T-cell (primary cell): ENCODE results near the gene TBX20. TPM values are rescaled to one million over a fixed set of nuclear protein-coding genes. Genes with fewer than 3 reads are reported as not detected.

Experiments
- ATAC-seq, 4 experiments: fragments of 200-7000 bp in 3 of 4; fragments of 150-1000 bp in 1 of 4; cut with Tn5 transposase; replicated peaks in 1 of 4; 1 replicate in 3 of 4; 2 replicates in 1 of 4; pipeline ENCODE4 v1.10.0; 2021; ENCODE audit warnings: moderate library complexity in 3 of 4, mild to moderate bottlenecking in 2 of 4, moderate number of reproducible peaks in 1 of 4
- CTCF ChIA-PET, 2 donors: fragments of 300-600 bp; sonication (Branson Sonifier 250); formaldehyde crosslinking; loops; one replicate each; lab custom pipeline; 2022; ENCODE audit warnings: antibody characterized with exemption in 2 of 2; lab: Charles Lee
- POLR2A ChIA-PET, 2 donors: fragments of 300-600 bp; sonication (Branson Sonifier 250); formaldehyde crosslinking; loops; one replicate each; lab custom pipeline; 2022; ENCODE audit warnings: antibody characterized with exemption in 2 of 2; lab: Charles Lee
- DNase-seq, 35 experiments: peaks; one replicate each; pipeline versions ENCODE4 v3.0.0 to v3.0.0-alpha.2; 2013 to 2023
- H3K27ac ChIP-seq: one replicate; pipeline ENCODE4 v1.5.1; 2013; ENCODE audit warnings: low read length
- H3K27me3 ChIP-seq, 2 experiments: replicated peaks in 1 of 2; 1 replicate in 1 of 2; 2 replicates in 1 of 2; pipeline versions ENCODE4 v1.6.1 to v1.7.0; 2013; ENCODE audit warnings: low read length in 1 of 2, mixed read lengths in 1 of 2; ENCODE audit not compliant: control insufficient read depth in 2 of 2, insufficient read depth in 2 of 2; ENCODE audit errors: extremely low read depth in 1 of 2
- H3K36me3 ChIP-seq, 2 donors: 1 replicate in 1 of 2; 2 replicates in 1 of 2; pipeline versions ENCODE4 v1.6.1 to v1.7.0; 2013; ENCODE audit warnings: low read length in 1 of 2; ENCODE audit not compliant: control insufficient read depth in 2 of 2, insufficient read depth in 1 of 2; ENCODE audit errors: extremely low read depth in 1 of 2
- H3K4me1 ChIP-seq, 2 experiments: 1 replicate in 1 of 2; 2 replicates in 1 of 2; pipeline versions ENCODE4 v1.6.1 to v1.7.0; 2013; ENCODE audit warnings: low read length in 2 of 2, mixed read lengths in 1 of 2; ENCODE audit not compliant: insufficient read depth in 2 of 2, control insufficient read depth in 1 of 2; ENCODE audit errors: extremely low read depth in 1 of 2
- H3K4me3 ChIP-seq, 2 donors: 1 replicate in 1 of 2; 2 replicates in 1 of 2; pipeline versions ENCODE4 v1.5.1 to v1.7.0; 2013; ENCODE audit warnings: mild to moderate bottlenecking in 2 of 2, low read length in 1 of 2, moderate library complexity in 1 of 2; ENCODE audit not compliant: control insufficient read depth in 1 of 2; ENCODE audit errors: extremely low read depth in 1 of 2
- H3K9me3 ChIP-seq: 2 replicates; pipeline ENCODE4 v1.7.0; 2013
- H3K27ac Mint-ChIP-seq, 2 donors: one replicate each; pipeline ENCODE4 v1.8.0; 2020 to 2021; ENCODE audit warnings: mild to moderate bottlenecking in 2 of 2, mixed read lengths in 2 of 2
- H3K27me3 Mint-ChIP-seq, 2 donors: one replicate each; pipeline ENCODE4 v1.8.0; 2021 to 2022; ENCODE audit warnings: mixed read lengths in 2 of 2
- H3K36me3 Mint-ChIP-seq: one replicate; pipeline ENCODE4 v1.8.0; 2021; ENCODE audit warnings: mixed read lengths
- H3K4me1 Mint-ChIP-seq, 3 donors: one replicate each; pipeline ENCODE4 v1.8.0; 2020 to 2022; ENCODE audit warnings: mixed read lengths in 3 of 3, mild to moderate bottlenecking in 1 of 3
- H3K4me3 Mint-ChIP-seq, 3 donors: one replicate each; pipeline ENCODE4 v1.8.0; 2020 to 2022; ENCODE audit warnings: mild to moderate bottlenecking in 3 of 3, mixed read lengths in 3 of 3, moderate library complexity in 3 of 3
- H3K9me3 Mint-ChIP-seq, 3 donors: one replicate each; pipeline ENCODE4 v1.8.0; 2020 to 2022; ENCODE audit warnings: mixed read lengths in 3 of 3
- WGBS: methylation state at CpG from one replicate; pipeline ENCODE4 v1.1.5; 2013; ENCODE audit warnings: missing lambda C conversion rate; ENCODE audit not compliant: insufficient coverage; 5-methylcytosine and 5-hydroxymethylcytosine counted together
- total RNA-seq, 35 experiments: library from RNA in 6 of 35; stranded (reverse) in 6 of 35; fragments of 120-200 nt in 1 of 35; gene quantifications; one replicate each; pipeline versions ENCODE4 v1.2.1 to v1.2.4 and lab custom pipeline; 2013 to 2026

The TBX20 gene
- total RNA-seq, 5 donors from 2014 or later (not counting 1 experiment from before 2014, with no cell fraction given) = 0.19 to 0.70 (median 0.30) TPM; not detected in 1

GRCh38 chr7:35277359-35277758 is 23.5 kb upstream of the TBX20 start:
- Histone ChIP-seq H3K4me3 (no peak overlapping the region), H3K4me1 (no peaks in the 10 kb centered on the region), H3K27ac (no peak overlapping the region), H3K9me3 (no peaks in the 10 kb centered on the region), H3K27me3 (peaks cover 2 to 12% of the 10 kb centered on the region in 2 experiments), H3K36me3 (no peaks in the 10 kb centered on the region)
- no CpG with 5 or more reads among the region's 1 CpG for WGBS
- CTCF ChIA-PET = no interaction called here
- DNase-seq (no peak), ATAC-seq (no peak)
- H3K27ac Mint-ChIP-seq = no peak overlapping the region
- H3K36me3 Mint-ChIP-seq = no peaks in the 10 kb centered on the region
- H3K4me1 Mint-ChIP-seq = no peaks in the 10 kb centered on the region
- H3K9me3 Mint-ChIP-seq = peaks cover 0 to 5% (median 0%) of the 10 kb centered on the region in 3 donors
- POLR2A ChIA-PET = no interaction called here
- H3K27me3 Mint-ChIP-seq = peaks cover 25 to 27% of the 10 kb centered on the region in 2 donors
- no peak overlapping the region for H3K4me3 Mint-ChIP-seq

GRCh38 chr7:35272246-35272645 is 18.3 kb upstream of the TBX20 start:
- H3K36me3 Mint-ChIP-seq = no peaks in the 10 kb centered on the region
- no peak for DNase-seq
- peaks cover 0 to 5% (median 0%) of the 10 kb centered on the region in 3 donors for H3K9me3 Mint-ChIP-seq

DNA sequence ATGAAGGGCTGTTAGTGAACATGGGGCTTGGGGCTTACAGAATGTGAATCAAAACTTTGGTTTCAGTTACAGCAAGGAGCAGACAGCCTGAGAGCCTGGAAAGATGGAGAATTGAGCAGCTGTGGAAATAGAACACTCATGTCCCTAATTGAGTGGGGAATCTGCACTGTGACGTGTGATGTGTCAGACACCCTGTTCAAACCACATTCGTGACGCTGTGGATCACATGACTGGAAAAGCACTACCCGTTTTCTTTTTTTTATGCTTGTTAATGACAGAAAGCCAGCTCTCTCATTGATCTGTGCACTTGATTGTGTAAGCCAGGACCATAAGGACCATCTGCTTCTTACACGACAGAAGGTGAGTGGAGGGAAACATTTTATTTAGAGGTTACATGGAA is 15.1 kb upstream of the TBX20 start:
- no peak for DNase-seq
- peaks cover 0 to 5% (median 0%) of the 10 kb centered on the region in 3 donors for H3K9me3 Mint-ChIP-seq
- CTCF ChIA-PET = no interaction called here
- WGBS = 56% methylated on average over 4 of the region's 5 CpGs
- Histone ChIP-seq H3K4me1 (no peaks in the 10 kb centered on the region), H3K27me3 (peaks cover 4 to 9% of the 10 kb centered on the region in 2 experiments), H3K36me3 (no peaks in the 10 kb centered on the region), H3K9me3 (no peaks in the 10 kb centered on the region), H3K4me3 (no peak overlapping the region), H3K27ac (no peak overlapping the region)
- POLR2A ChIA-PET = no interaction called here
- H3K27me3 Mint-ChIP-seq = peaks cover 32 to 43% of the 10 kb centered on the region in 2 donors
- H3K4me1 Mint-ChIP-seq = no peaks in the 10 kb centered on the region
- no peaks in the 10 kb centered on the region for H3K36me3 Mint-ChIP-seq
- no peak overlapping the region for H3K27ac Mint-ChIP-seq
- ATAC-seq = no peak
- H3K4me3 Mint-ChIP-seq = no peak overlapping the region

More at GRCh38 chr7:35272246-35272645, 18.3 kb upstream of the TBX20 start:
- ChIA-PET POLR2A (no interaction called here), CTCF (no interaction called here)
- Histone ChIP-seq H3K9me3 (no peaks in the 10 kb centered on the region), H3K27ac (no peak overlapping the region), H3K4me1 (no peaks in the 10 kb centered on the region), H3K27me3 (peaks cover 4% of the 10 kb centered on the region in 2 experiments), H3K4me3 (no peak overlapping the region), H3K36me3 (no peaks in the 10 kb centered on the region)
- H3K27ac Mint-ChIP-seq = no peak overlapping the region
- ATAC-seq = no peak
- H3K27me3 Mint-ChIP-seq = peaks cover 15 to 24% of the 10 kb centered on the region in 2 donors
- no peak overlapping the region for H3K4me3 Mint-ChIP-seq
- H3K4me1 Mint-ChIP-seq = no peaks in the 10 kb centered on the region
- WGBS = no CpG with 5 or more reads among the region's 1 CpG

DNA sequence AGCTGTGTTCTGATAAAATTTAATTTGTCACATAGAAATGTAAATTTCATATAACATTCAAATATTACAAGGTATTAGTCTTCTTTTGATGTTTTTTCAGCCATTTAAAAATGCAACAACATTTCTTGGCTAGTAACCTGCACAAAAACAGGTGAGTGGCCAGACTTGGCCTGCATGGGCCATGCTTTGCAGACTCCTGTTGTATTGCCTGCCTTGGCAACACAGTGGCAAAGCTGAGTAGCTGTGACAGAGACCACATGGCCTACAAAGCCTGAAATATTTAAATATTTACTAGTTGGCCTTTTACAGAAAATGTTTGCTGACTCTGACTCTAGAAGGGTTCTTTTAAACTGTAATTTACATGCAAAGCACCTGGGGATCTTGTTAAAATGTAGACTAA is 13.5 kb upstream of the TBX20 start:
- no peaks in the 10 kb centered on the region for H3K4me1 Mint-ChIP-seq
- H3K27ac Mint-ChIP-seq = no peak overlapping the region
- POLR2A ChIA-PET = no interaction called here
- no peaks in the 10 kb centered on the region for H3K9me3 ChIP-seq
- H3K36me3 ChIP-seq = no peaks in the 10 kb centered on the region
- CTCF ChIA-PET = no interaction called here
- H3K9me3 Mint-ChIP-seq = no peaks in the 10 kb centered on the region
- H3K4me1 ChIP-seq = no peaks in the 10 kb centered on the region
- no peak for DNase-seq
- H3K4me3 ChIP-seq = no peak overlapping the region
- peaks cover 14% of the 10 kb centered on the region in 2 experiments for H3K27me3 ChIP-seq
- H3K4me3 Mint-ChIP-seq = no peak overlapping the region
- no peaks in the 10 kb centered on the region for H3K36me3 Mint-ChIP-seq
- ATAC-seq = no peak
- no peak overlapping the region for H3K27ac ChIP-seq
- peaks cover 43 to 52% of the 10 kb centered on the region in 2 donors for H3K27me3 Mint-ChIP-seq

GRCh38 chr7:35263396-35263795 is 9.5 kb upstream of the TBX20 start:
- Mint-ChIP-seq H3K4me1 (peaks cover 0 to 9% (median 2%) of the 10 kb centered on the region in 3 donors), H3K4me3 (no peak overlapping the region), H3K27ac (no peak overlapping the region), H3K9me3 (no peaks in the 10 kb centered on the region), H3K27me3 (peaks cover 61 to 72% of the 10 kb centered on the region in 2 donors), H3K36me3 (no peaks in the 10 kb centered on the region)
- no peaks in the 10 kb centered on the region for H3K9me3 ChIP-seq
- H3K4me3 ChIP-seq = no peak overlapping the region
- no peaks in the 10 kb centered on the region for H3K36me3 ChIP-seq
- CTCF ChIA-PET = interaction anchor here in 1 of 2 donors (0.7 kb wide), 1 partner anchor 607 kb away, joined by 3 read pairs; no protein-coding TSS in a partner anchor
- H3K4me1 ChIP-seq = no peaks in the 10 kb centered on the region
- peaks cover 19 to 45% of the 10 kb centered on the region in 2 experiments for H3K27me3 ChIP-seq
- POLR2A ChIA-PET = no interaction called here
- no peak overlapping the region for H3K27ac ChIP-seq
- DNase-seq = no peak
- no peak for ATAC-seq
- 25% methylated on average over 1 of the region's 2 CpGs for WGBS

- POLR2A ChIA-PET = no interaction called here
- Mint-ChIP-seq H3K27ac (no peak overlapping the region), H3K9me3 (no peaks in the 10 kb centered on the region), H3K27me3 (peaks cover 68 to 82% of the 10 kb centered on the region in 2 donors), H3K36me3 (no peaks in the 10 kb centered on the region), H3K4me1 (peaks cover 0 to 11% (median 4%) of the 10 kb centered on the region in 3 donors), H3K4me3 (no peak overlapping the region)
- DNase-seq = no peak
- Histone ChIP-seq H3K36me3 (no peaks in the 10 kb centered on the region), H3K4me3 (no peak overlapping the region), H3K27me3 (peaks cover 23 to 55% of the 10 kb centered on the region in 2 experiments), H3K9me3 (no peaks in the 10 kb centered on the region), H3K27ac (no peak overlapping the region), H3K4me1 (peaks cover 0 to 4% of the 10 kb centered on the region in 2 experiments)
- WGBS = 8% methylated on average over 55 of the region's 56 CpGs
- CTCF ChIA-PET = no interaction called here
- ATAC-seq = no peak
Observed at GRCh38 chr7:35261476-35262285, 7.8 kb upstream of the TBX20 start.
